ENCODE results near the gene UBTF.

The UBTF gene

GRCh38 chr17:44164476-44164875, 55.0 kb downstream of the UBTF start:
- DNase-seq: no peak

- DNase-seq: no peak
These were observed 59.8 kb downstream of the UBTF start for GRCh38 chr17:44159519-44160210.

GRCh38 chr17:44155488-44155887, 64.0 kb downstream of the UBTF start:
- DNase-seq: no peak

All from NCI-H2227 treated with DMSO at 0.1 percent for 48 hours (cell line).